NCI-H2196 treated with DMSO at 0.1 percent for 48 hours (cell line): ENCODE measurements around the gene MIOX.

ENCODE experiments used
- DNase-seq: peaks from one replicate; lab custom pipeline; 2025; ENCODE audit not compliant: unreplicated experiment; lab: John Stamatoyannopoulos, UW

The MIOX gene

GRCh38 chr22:50454556-50455075, 32.0 kb upstream of the MIOX start:
- DNase-seq = no peak

- no peak for DNase-seq
Observed at GRCh38 chr22:50455201-50455600, 31.5 kb upstream of the MIOX start.

- no peak for DNase-seq
Observed at GRCh38 chr22:50456026-50456425, 30.6 kb upstream of the MIOX start.

- no peak for DNase-seq
Observed at GRCh38 chr22:50456466-50457234, 30.0 kb upstream of the MIOX start.

- DNase-seq = no peak
Observed at GRCh38 chr22:50459016-50459415, 27.6 kb upstream of the MIOX start.

- DNase-seq = no peak
Observed at GRCh38 chr22:50459496-50460140, 27.0 kb upstream of the MIOX start.

GRCh38 chr22:50460938-50461337, 25.7 kb upstream of the MIOX start:
- no peak for DNase-seq

GRCh38 chr22:50461536-50461935, 25.1 kb upstream of the MIOX start:
- DNase-seq = no peak

- DNase-seq = no peak
Observed at GRCh38 chr22:50461979-50462540, 24.6 kb upstream of the MIOX start.

- no peak for DNase-seq
Observed at GRCh38 chr22:50463188-50463900, 23.3 kb upstream of the MIOX start.

- DNase-seq = no peak
Observed at GRCh38 chr22:50464451-50464850, 22.2 kb upstream of the MIOX start.

GRCh38 chr22:50465066-50465930, 21.4 kb upstream of the MIOX start:
- no peak for DNase-seq

- no peak for DNase-seq
Observed at GRCh38 chr22:50467341-50467740, 19.3 kb upstream of the MIOX start.

GRCh38 chr22:50467773-50468440, 18.8 kb upstream of the MIOX start:
- no peak for DNase-seq

- no peak for DNase-seq
Observed at GRCh38 chr22:50468626-50469025, 18.0 kb upstream of the MIOX start.

GRCh38 chr22:50469377-50470305, 17.0 kb upstream of the MIOX start:
- DNase-seq = peak; percentile 40

GRCh38 chr22:50470491-50470890, 16.2 kb upstream of the MIOX start:
- no peak for DNase-seq

- no peak for DNase-seq
Observed at GRCh38 chr22:50471197-50471847, 15.3 kb upstream of the MIOX start.
